ENCODE measurements around the gene TSKU. TPM values are rescaled to one million over a fixed set of nuclear protein-coding genes. Genes with fewer than 3 reads are reported as not detected.

The TSKU gene
- total RNA-seq, 4 donors from 2014 or later = 10.2 to 23.9 (median 15.8) TPM

DNA sequence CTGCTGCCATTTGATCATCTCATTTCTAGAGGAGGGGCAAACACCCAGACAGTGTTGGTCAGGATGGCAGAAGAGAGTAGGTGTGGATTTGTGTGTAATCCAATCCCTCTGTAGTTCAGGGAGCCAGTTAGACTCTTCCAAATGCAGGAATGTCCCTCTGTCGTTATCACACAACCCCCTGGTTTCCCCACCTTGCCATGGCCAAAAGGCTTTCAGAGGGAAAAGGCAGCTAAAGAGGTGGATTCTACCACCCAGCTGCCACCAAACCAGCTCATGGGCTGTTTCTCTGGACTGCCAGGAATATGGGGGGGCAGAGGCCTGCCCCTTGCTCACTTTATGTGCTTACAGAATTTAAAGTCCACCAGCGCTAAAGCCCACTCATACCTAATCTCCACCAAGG, 18.1 kb downstream of the TSKU start:
- in situ Hi-C loops (cut with MboI; ENCODE audit: low sequenced_read_pairs in 4 of 4) = no loop called here
- Histone ChIP-seq H3K9me3 (no peaks in the 10 kb centered on the region), H3K27ac (no peak overlapping the region), H3K4me3 (no peak overlapping the region), H3K4me1 (peaks cover 11 to 12% of the 10 kb centered on the region in 2 donors), H3K27me3 (no peaks in the 10 kb centered on the region), H3K36me3 (no peaks in the 10 kb centered on the region)
- no peak for ATAC-seq
- DNase-seq = no peak
- intact Hi-C loops (cut with DNase I; ENCODE audit: low total_unique reads) = no loop called here
- TF ChIP-seq, protein P1, sequence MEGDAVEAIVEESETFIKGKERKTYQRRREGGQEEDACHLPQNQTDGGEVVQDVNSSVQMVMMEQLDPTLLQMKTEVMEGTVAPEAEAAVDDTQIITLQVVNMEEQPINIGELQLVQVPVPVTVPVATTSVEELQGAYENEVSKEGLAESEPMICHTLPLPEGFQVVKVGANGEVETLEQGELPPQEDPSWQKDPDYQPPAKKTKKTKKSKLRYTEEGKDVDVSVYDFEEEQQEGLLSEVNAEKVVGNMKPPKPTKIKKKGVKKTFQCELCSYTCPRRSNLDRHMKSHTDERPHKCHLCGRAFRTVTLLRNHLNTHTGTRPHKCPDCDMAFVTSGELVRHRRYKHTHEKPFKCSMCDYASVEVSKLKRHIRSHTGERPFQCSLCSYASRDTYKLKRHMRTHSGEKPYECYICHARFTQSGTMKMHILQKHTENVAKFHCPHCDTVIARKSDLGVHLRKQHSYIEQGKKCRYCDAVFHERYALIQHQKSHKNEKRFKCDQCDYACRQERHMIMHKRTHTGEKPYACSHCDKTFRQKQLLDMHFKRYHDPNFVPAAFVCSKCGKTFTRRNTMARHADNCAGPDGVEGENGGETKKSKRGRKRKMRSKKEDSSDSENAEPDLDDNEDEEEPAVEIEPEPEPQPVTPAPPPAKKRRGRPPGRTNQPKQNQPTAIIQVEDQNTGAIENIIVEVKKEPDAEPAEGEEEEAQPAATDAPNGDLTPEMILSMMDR (IDR thresholded peaks at IDR 0.05 in 4 of 5, conservative IDR thresholded peaks at IDR 0.05 in 1 of 5) = no peak
- TF ChIP-seq POLR2A (IDR thresholded peaks at IDR 0.05) = no peak

DNA sequence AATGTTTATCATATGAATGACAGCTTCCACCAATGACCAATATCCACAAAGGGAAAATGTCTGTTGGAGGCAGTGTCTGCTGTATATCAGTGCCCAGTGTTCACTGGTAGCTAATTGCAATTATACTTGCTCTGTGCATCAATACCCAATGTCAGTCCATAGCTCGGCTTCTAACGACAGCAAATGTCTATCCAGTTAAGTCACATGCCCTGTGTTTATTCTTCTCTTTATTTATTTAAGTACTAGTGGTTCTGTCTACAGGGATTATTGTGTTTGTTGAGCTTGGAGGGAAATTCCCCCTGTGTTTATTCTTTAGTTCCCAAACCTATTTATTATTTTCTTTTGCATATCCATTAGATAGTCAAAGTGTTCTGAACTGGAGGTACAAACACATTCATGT, 18.6 kb downstream of the TSKU start:
- intact Hi-C loops (cut with DNase I; ENCODE audit: low total_unique reads) (no loop called here), in situ Hi-C loops (cut with MboI; ENCODE audit: low sequenced_read_pairs in 4 of 4) (no loop called here)
- no peaks in the 10 kb centered on the region for H3K9me3 ChIP-seq
- ATAC-seq (no peak), DNase-seq (no peak)
- TF ChIP-seq, protein P1 (IDR thresholded peaks at IDR 0.05 in 4 of 5, conservative IDR thresholded peaks at IDR 0.05 in 1 of 5) = no peak
- no peak for TF ChIP-seq POLR2A (IDR thresholded peaks at IDR 0.05)
- H3K4me3 ChIP-seq = no peak overlapping the region
- no peaks in the 10 kb centered on the region for H3K27me3 ChIP-seq
- peaks cover 11 to 14% of the 10 kb centered on the region in 2 donors for H3K4me1 ChIP-seq
- no peaks in the 10 kb centered on the region for H3K36me3 ChIP-seq
- H3K27ac ChIP-seq = no peak overlapping the region

DNA sequence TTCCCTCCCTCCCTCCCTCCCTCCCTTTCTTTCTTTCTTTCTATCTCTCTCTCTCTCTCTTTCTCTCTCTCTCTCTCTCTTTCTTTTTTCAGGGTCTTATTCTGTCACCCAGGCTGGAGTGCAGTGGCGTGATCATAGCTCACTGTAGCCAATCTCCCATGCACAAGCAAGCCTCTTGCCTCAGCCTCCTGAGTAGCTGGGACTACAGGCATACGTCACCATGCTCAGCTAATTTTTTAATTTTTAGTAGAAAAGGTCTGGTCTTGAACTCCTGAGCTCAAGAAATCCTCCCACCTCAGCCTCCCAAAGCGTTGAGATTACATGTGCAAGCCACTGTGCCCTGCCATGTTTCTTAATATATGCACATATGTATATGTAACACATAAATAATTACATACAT, 19.0 kb downstream of the TSKU start:
- no peak overlapping the region for H3K27ac ChIP-seq
- in situ Hi-C loops (cut with MboI; ENCODE audit: low sequenced_read_pairs in 4 of 4) (no loop called here), intact Hi-C loops (cut with DNase I; ENCODE audit: low total_unique reads) (no loop called here)
- no peaks in the 10 kb centered on the region for H3K27me3 ChIP-seq
- H3K4me3 ChIP-seq = no peak overlapping the region
- no peaks in the 10 kb centered on the region for H3K9me3 ChIP-seq
- H3K4me1 ChIP-seq = peaks cover 16 to 18% of the 10 kb centered on the region in 2 donors
- TF ChIP-seq, protein P1 (IDR thresholded peaks at IDR 0.05 in 4 of 5, conservative IDR thresholded peaks at IDR 0.05 in 1 of 5) = no peak
- TF ChIP-seq POLR2A (IDR thresholded peaks at IDR 0.05) = no peak
- ATAC-seq (no peak), DNase-seq (no peak)
- no peaks in the 10 kb centered on the region for H3K36me3 ChIP-seq

DNA sequence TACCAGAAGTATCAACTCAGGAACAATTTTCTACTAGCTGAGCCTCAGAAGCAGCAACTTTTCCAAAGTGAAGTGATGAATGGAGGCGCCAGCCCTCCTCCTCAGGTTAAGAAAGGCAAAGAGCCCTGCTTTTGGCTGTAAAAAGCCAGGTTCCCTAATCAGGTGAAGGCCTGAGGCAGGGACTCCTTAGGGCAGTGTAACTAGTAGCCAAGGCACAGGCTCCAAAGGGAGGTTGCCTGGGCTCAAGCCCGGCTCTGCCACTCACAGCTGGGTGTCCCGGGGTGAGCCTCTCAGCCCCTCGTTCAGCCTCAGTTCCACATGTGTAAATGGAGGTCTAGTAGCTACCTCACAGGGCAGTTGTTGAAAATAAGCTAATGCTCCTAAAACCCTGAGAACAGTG, 19.5 kb downstream of the TSKU start:
- DNase-seq = no peak
- no peaks in the 10 kb centered on the region for H3K27me3 ChIP-seq
- H3K36me3 ChIP-seq = no peaks in the 10 kb centered on the region
- intact Hi-C loops (cut with DNase I; ENCODE audit: low total_unique reads) (no loop called here), in situ Hi-C loops (cut with MboI; ENCODE audit: low sequenced_read_pairs in 4 of 4) (no loop called here)
- ATAC-seq = no peak
- H3K4me1 ChIP-seq = peaks cover 20 to 21% of the 10 kb centered on the region in 2 donors
- no peak overlapping the region for H3K4me3 ChIP-seq
- TF ChIP-seq, protein P1 (IDR thresholded peaks at IDR 0.05 in 4 of 5, conservative IDR thresholded peaks at IDR 0.05 in 1 of 5) = no peak
- no peak for TF ChIP-seq POLR2A (IDR thresholded peaks at IDR 0.05)
- no peak overlapping the region for H3K27ac ChIP-seq
- no peaks in the 10 kb centered on the region for H3K9me3 ChIP-seq

DNA sequence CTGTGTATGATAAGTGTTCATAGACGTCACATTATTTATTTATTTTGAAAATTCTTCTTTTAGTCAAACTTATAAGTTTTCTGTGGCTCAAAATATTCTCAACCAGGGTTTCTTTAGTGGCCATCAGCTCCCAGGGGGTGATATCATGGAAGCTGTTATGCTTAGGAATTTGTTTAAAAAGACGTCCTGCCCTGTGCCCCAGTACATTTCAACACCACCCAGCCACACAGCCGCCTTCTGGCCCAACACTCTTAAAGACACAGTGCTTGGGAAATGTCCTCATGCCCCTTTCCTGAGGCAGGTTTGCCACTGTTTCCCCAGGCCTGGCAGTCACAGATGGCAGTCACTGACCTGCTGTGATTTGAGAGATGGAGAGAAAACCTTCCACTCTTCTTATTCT, 19.9 kb downstream of the TSKU start:
- intact Hi-C loops (cut with DNase I; ENCODE audit: low total_unique reads) = no loop called here
- no peak overlapping the region for H3K4me3 ChIP-seq
- in situ Hi-C loops (cut with MboI; ENCODE audit: low sequenced_read_pairs in 4 of 4) = no loop called here
- H3K4me1 ChIP-seq = peaks cover 21 to 24% of the 10 kb centered on the region in 2 donors
- H3K9me3 ChIP-seq = no peaks in the 10 kb centered on the region
- TF ChIP-seq, protein P1 (IDR thresholded peaks at IDR 0.05 in 4 of 5, conservative IDR thresholded peaks at IDR 0.05 in 1 of 5) = no peak
- TF ChIP-seq POLR2A (IDR thresholded peaks at IDR 0.05) = no peak
- DNase-seq = peak in 1 of 2 donors; percentile 59
- no peaks in the 10 kb centered on the region for H3K27me3 ChIP-seq
- peak in 1 of 2 donors; percentile 38 for ATAC-seq
- H3K36me3 ChIP-seq = no peaks in the 10 kb centered on the region
- H3K27ac ChIP-seq = no peak overlapping the region
